MM.1S (cell line): ENCODE measurements around the gene NAMPT.

Source experiments
- DNase-seq: peaks from one replicate; pipeline ENCODE4 v3.0.0-alpha.2; 2015
- H2AFZ ChIP-seq: fragments of 300-600 bp; sonication (generic); 2 replicates; pipeline ENCODE4 v1.6.0; 2016; ENCODE audit warnings: antibody characterized with exemption, low read length
- H3F3A ChIP-seq: fragments of 300-600 bp; sonication (generic); 2 replicates; pipeline ENCODE4 v1.6.1; 2016; ENCODE audit warnings: mild to moderate bottlenecking, antibody characterized with exemption, low read length, moderate library complexity, mixed read lengths; ENCODE audit not compliant: insufficient read depth
- H3K27ac ChIP-seq: fragments of 300-600 bp; sonication (generic); 2 replicates; pipeline ENCODE4 v1.5.1; 2016; ENCODE audit warnings: mild to moderate bottlenecking, low read length
- H3K27me3 ChIP-seq: fragments of 300-600 bp; sonication (generic); replicated peaks from 2 replicates; pipeline ENCODE4 v1.6.0; 2016; ENCODE audit warnings: low read length; ENCODE audit not compliant: insufficient read depth
- H3K36me3 ChIP-seq: fragments of 300-600 bp; sonication (generic); replicated peaks from 2 replicates; pipeline ENCODE4 v1.6.1; 2016; ENCODE audit warnings: mild to moderate bottlenecking, low read length, mixed read lengths; ENCODE audit not compliant: insufficient read depth
- H3K4me1 ChIP-seq: fragments of 300-600 bp; sonication (generic); 2 replicates; pipeline ENCODE4 v1.6.1; 2016; ENCODE audit warnings: low read length, mixed read lengths
- H3K4me2 ChIP-seq: fragments of 300-600 bp; sonication (generic); 2 replicates; pipeline ENCODE4 v1.6.0; 2016; ENCODE audit warnings: low read depth, low read length
- H3K4me3 ChIP-seq: fragments of 300-600 bp; sonication (generic); 2 replicates; pipeline ENCODE4 v1.5.1; 2016; ENCODE audit warnings: low read length, mixed read lengths
- H3K79me2 ChIP-seq: fragments of 300-600 bp; sonication (generic); 2 replicates; pipeline ENCODE4 v1.6.1; 2016; ENCODE audit warnings: mixed run types, low read length, mixed read lengths
- H3K9ac ChIP-seq: fragments of 300-600 bp; sonication (generic); 2 replicates; pipeline ENCODE4 v1.6.1; 2016; ENCODE audit warnings: low read length, mixed read lengths
- H3K9me2 ChIP-seq: fragments of 300-600 bp; sonication (generic); replicated peaks from 2 replicates; pipeline ENCODE4 v1.6.1; 2016; ENCODE audit warnings: mild to moderate bottlenecking, low read length, mixed read lengths; ENCODE audit not compliant: insufficient read depth
- H3K9me3 ChIP-seq: fragments of 300-600 bp; sonication (generic); replicated peaks from 2 replicates; pipeline ENCODE4 v1.6.1; 2016; ENCODE audit warnings: mild to moderate bottlenecking, low read length, mixed read lengths; ENCODE audit not compliant: insufficient read depth
- H4K20me1 ChIP-seq: fragments of 300-600 bp; sonication (generic); 2 replicates; pipeline ENCODE4 v1.6.1; 2016; ENCODE audit warnings: mild to moderate bottlenecking, low read length, moderate library complexity, mixed read lengths; ENCODE audit not compliant: insufficient read depth
- CTCF ChIP-seq: fragments of 300-600 bp; sonication (generic); IDR thresholded peaks from 2 replicates; pipeline ENCODE4 v1.5.1; 2016; ENCODE audit warnings: antibody characterized with exemption, low read length, mixed read lengths
- EZH2 ChIP-seq: fragments of 300-600 bp; sonication (generic); optimal IDR thresholded peaks from 2 replicates; pipeline ENCODE3; 2017; ENCODE audit warnings: low read depth, mild to moderate bottlenecking, antibody characterized with exemption, low read length, mixed read lengths
- EZH2phosphoT487 ChIP-seq: fragments of 300-600 bp; sonication (generic); IDR thresholded peaks from 2 replicates; pipeline ENCODE4 v1.6.1; 2018; ENCODE audit warnings: antibody characterized with exemption, low read length

NAMPT gene

GRCh38 chr7:106220307-106220706 is 64.5 kb downstream of the NAMPT start:
- no peak overlapping the region for H3K9ac ChIP-seq
- no peak overlapping the region for H3K27ac ChIP-seq
- no peaks in the 10 kb centered on the region for H3K27me3 ChIP-seq
- no peaks in the 10 kb centered on the region for H3K4me1 ChIP-seq
- no peaks in the 10 kb centered on the region for H3K9me3 ChIP-seq
- H3K4me2 ChIP-seq, result no peak overlapping the region
- no peaks in the 10 kb centered on the region for H3K36me3 ChIP-seq
- no peaks in the 10 kb centered on the region for H3K79me2 ChIP-seq
- DNase-seq, result no peak
- no peaks in the 10 kb centered on the region for H3K9me2 ChIP-seq
- H4K20me1 ChIP-seq, result no peaks in the 10 kb centered on the region
- no peak overlapping the region for H2AFZ ChIP-seq
- TF ChIP-seq EZH2phosphoT487, result no peak
- no peak for TF ChIP-seq EZH2
- no peak for TF ChIP-seq CTCF
- H3F3A ChIP-seq, result no peaks in the 10 kb centered on the region
- H3K4me3 ChIP-seq, result no peak overlapping the region

DNA sequence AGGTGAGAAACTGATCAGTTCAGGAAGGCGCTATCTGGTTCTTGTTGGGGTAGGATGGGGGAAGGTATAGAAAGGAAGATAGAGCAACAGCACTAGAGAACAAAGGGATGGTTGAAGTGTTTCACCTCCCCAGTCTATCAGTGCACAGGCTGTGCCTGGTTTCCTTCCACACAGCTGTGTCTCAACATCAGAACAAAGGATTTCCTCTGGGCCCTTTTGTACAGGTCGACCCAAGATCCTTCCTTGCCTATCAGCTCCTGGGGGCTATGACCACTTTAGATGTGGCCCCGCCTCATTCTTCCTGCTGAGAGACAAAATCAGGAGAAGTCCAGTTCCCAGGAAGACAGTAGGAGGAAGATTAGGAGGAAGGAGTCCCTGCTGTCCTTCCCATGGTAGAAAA is 65.6 kb downstream of the NAMPT start:
- Histone ChIP-seq H3K36me3 (no peaks in the 10 kb centered on the region), H3K9me2 (no peaks in the 10 kb centered on the region), H2AFZ (no peak overlapping the region), H3K79me2 (no peaks in the 10 kb centered on the region), H3K4me1 (no peaks in the 10 kb centered on the region), H3F3A (no peaks in the 10 kb centered on the region), H3K27me3 (no peaks in the 10 kb centered on the region), H4K20me1 (no peaks in the 10 kb centered on the region), H3K4me2 (no peak overlapping the region), H3K4me3 (no peak overlapping the region), H3K9ac (no peak overlapping the region), H3K9me3 (no peaks in the 10 kb centered on the region), H3K27ac (no peak overlapping the region)
- DNase-seq, result no peak
- TF ChIP-seq EZH2phosphoT487, result no peak
- TF ChIP-seq CTCF, result no peak
- no peak for TF ChIP-seq EZH2

DNA sequence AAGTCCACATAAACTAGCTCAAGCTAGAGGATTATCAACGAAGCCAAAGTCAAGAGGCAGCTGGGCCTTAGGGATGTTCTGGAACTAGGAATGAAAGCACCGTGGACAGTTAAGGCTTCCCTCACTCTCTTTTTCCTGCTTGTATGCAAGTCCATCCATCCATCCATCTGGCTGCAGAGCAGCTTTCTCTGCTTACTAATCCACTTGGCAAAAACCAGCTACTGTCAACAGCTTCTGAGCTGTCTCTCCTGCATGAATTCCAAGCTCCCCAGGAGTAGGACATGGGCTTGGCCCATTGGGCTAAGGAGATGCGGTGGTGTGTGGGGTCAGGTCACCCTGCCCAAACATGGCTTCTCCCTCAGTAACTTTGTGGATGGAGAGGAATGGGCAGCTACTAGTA is 66.2 kb downstream of the NAMPT start:
- Histone ChIP-seq H3K27ac (no peak overlapping the region), H3K4me2 (no peak overlapping the region), H3K27me3 (no peaks in the 10 kb centered on the region), H4K20me1 (no peaks in the 10 kb centered on the region), H3K9me3 (no peaks in the 10 kb centered on the region), H2AFZ (no peak overlapping the region), H3K79me2 (no peaks in the 10 kb centered on the region), H3K4me1 (no peaks in the 10 kb centered on the region), H3K9ac (no peak overlapping the region), H3K36me3 (no peaks in the 10 kb centered on the region), H3F3A (no peaks in the 10 kb centered on the region), H3K4me3 (no peak overlapping the region), H3K9me2 (no peaks in the 10 kb centered on the region)
- TF ChIP-seq EZH2phosphoT487, result no peak
- no peak for TF ChIP-seq CTCF
- TF ChIP-seq EZH2, result no peak
- no peak for DNase-seq
